Measurements from ENCODE around the gene TSPAN6. TPM values are rescaled to one million over a fixed set of nuclear protein-coding genes. Genes with fewer than 3 reads are reported as not detected.

The TSPAN6 gene
- total RNA-seq, 1 experiment from 2014 or later: 47.4 TPM

GRCh38 chrX:100596601-100597000 lies 40.0 kb downstream of the TSPAN6 start:
- ATAC-seq (no peak), DNase-seq (no peak)
- Histone ChIP-seq H3K4me1 (ENCODE audit: insufficient read depth, low read length) (no peaks in the 10 kb centered on the region), H3K27me3 (ENCODE audit: low read length) (peaks cover 34% of the 10 kb centered on the region), H3K9ac (ENCODE audit: low read length) (no peak overlapping the region), H3K36me3 (ENCODE audit: low read depth, low read length) (no peaks in the 10 kb centered on the region), H3K79me2 (ENCODE audit: low read length) (no peaks in the 10 kb centered on the region), H3K9me2 (replicated peaks; ENCODE audit: low read length) (no peaks in the 10 kb centered on the region), H3K4me3 (ENCODE audit: low read length) (no peak overlapping the region), H2AFZ (ENCODE audit: low read length) (no peak overlapping the region), H3K9me3 (ENCODE audit: low read length) (no peaks in the 10 kb centered on the region), H3K4me2 (ENCODE audit: low read length) (no peak overlapping the region), H3F3A (ENCODE audit: low read length, unreplicated experiment) (no peaks in the 10 kb centered on the region), H4K20me1 (ENCODE audit: low read length) (no peaks in the 10 kb centered on the region), H3K27ac (ENCODE audit: low read length) (no peak overlapping the region)
- BruUV-seq (replicated peaks): no TSS peak
- intact Hi-C loops (cut with micrococcal nuclease): no loop called here
- TF ChIP-seq, protein P1, sequence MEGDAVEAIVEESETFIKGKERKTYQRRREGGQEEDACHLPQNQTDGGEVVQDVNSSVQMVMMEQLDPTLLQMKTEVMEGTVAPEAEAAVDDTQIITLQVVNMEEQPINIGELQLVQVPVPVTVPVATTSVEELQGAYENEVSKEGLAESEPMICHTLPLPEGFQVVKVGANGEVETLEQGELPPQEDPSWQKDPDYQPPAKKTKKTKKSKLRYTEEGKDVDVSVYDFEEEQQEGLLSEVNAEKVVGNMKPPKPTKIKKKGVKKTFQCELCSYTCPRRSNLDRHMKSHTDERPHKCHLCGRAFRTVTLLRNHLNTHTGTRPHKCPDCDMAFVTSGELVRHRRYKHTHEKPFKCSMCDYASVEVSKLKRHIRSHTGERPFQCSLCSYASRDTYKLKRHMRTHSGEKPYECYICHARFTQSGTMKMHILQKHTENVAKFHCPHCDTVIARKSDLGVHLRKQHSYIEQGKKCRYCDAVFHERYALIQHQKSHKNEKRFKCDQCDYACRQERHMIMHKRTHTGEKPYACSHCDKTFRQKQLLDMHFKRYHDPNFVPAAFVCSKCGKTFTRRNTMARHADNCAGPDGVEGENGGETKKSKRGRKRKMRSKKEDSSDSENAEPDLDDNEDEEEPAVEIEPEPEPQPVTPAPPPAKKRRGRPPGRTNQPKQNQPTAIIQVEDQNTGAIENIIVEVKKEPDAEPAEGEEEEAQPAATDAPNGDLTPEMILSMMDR (conservative IDR thresholded peaks at IDR 0.05; ENCODE audit: low read depth, low read length): no peak
- TF ChIP-seq EZH2phosphoT487 (IDR thresholded peaks at IDR 0.05; ENCODE audit: borderline replicate concordance, low read length) (no peak), EZH2 (IDR thresholded peaks at IDR 0.05; ENCODE audit: low read length, unreplicated experiment) (no peak)
- POLR2A ChIA-PET (ENCODE audit: unreplicated experiment): no interaction called here
- CTCF ChIA-PET: no interaction called here

- Histone ChIP-seq H3K79me2 (ENCODE audit: low read length) (no peaks in the 10 kb centered on the region), H3K27ac (ENCODE audit: low read length) (no peak overlapping the region), H3K4me1 (ENCODE audit: insufficient read depth, low read length) (no peaks in the 10 kb centered on the region), H3K4me3 (ENCODE audit: low read length) (no peak overlapping the region), H3F3A (ENCODE audit: low read length, unreplicated experiment) (no peaks in the 10 kb centered on the region), H3K4me2 (ENCODE audit: low read length) (no peak overlapping the region), H3K9me2 (replicated peaks; ENCODE audit: low read length) (no peaks in the 10 kb centered on the region), H3K9me3 (ENCODE audit: low read length) (no peaks in the 10 kb centered on the region), H3K36me3 (ENCODE audit: low read depth, low read length) (no peaks in the 10 kb centered on the region), H4K20me1 (ENCODE audit: low read length) (no peaks in the 10 kb centered on the region), H3K27me3 (ENCODE audit: low read length) (peaks cover 36% of the 10 kb centered on the region), H3K9ac (ENCODE audit: low read length) (no peak overlapping the region), H2AFZ (ENCODE audit: low read length) (no peak overlapping the region)
- BruUV-seq (replicated peaks): no TSS peak
- ChIA-PET POLR2A (ENCODE audit: unreplicated experiment) (no interaction called here), CTCF (no interaction called here)
- ATAC-seq (no peak), DNase-seq (no peak)
- intact Hi-C loops (cut with micrococcal nuclease): no loop called here
- TF ChIP-seq, protein P1 (conservative IDR thresholded peaks at IDR 0.05; ENCODE audit: low read depth, low read length): no peak
- no peak for TF ChIP-seq EZH2 (IDR thresholded peaks at IDR 0.05; ENCODE audit: low read length, unreplicated experiment)
- no peak for TF ChIP-seq EZH2phosphoT487 (IDR thresholded peaks at IDR 0.05; ENCODE audit: borderline replicate concordance, low read length)
Observed at GRCh38 chrX:100593581-100593980, 43.0 kb downstream of the TSPAN6 start.

- Histone ChIP-seq H3K27me3 (ENCODE audit: low read length) (peaks cover 32% of the 10 kb centered on the region), H3K9me3 (ENCODE audit: low read length) (no peaks in the 10 kb centered on the region), H3K4me3 (ENCODE audit: low read length) (no peak overlapping the region), H4K20me1 (ENCODE audit: low read length) (no peaks in the 10 kb centered on the region), H3K27ac (ENCODE audit: low read length) (no peak overlapping the region), H3K79me2 (ENCODE audit: low read length) (no peaks in the 10 kb centered on the region), H3K4me1 (ENCODE audit: insufficient read depth, low read length) (no peaks in the 10 kb centered on the region), H3K9ac (ENCODE audit: low read length) (no peak overlapping the region), H3K4me2 (ENCODE audit: low read length) (no peak overlapping the region), H2AFZ (ENCODE audit: low read length) (no peak overlapping the region), H3F3A (ENCODE audit: low read length, unreplicated experiment) (no peaks in the 10 kb centered on the region), H3K36me3 (ENCODE audit: low read depth, low read length) (no peaks in the 10 kb centered on the region), H3K9me2 (replicated peaks; ENCODE audit: low read length) (no peaks in the 10 kb centered on the region)
- intact Hi-C loops (cut with micrococcal nuclease): no loop called here
- no peak for TF ChIP-seq EZH2phosphoT487 (IDR thresholded peaks at IDR 0.05; ENCODE audit: borderline replicate concordance, low read length)
- TF ChIP-seq EZH2 (IDR thresholded peaks at IDR 0.05; ENCODE audit: low read length, unreplicated experiment): no peak
- TF ChIP-seq, protein P1 (conservative IDR thresholded peaks at IDR 0.05; ENCODE audit: low read depth, low read length): no peak
- ChIA-PET CTCF (no interaction called here), POLR2A (ENCODE audit: unreplicated experiment) (no interaction called here)
- no peak for DNase-seq
- no TSS peak for BruUV-seq (replicated peaks)
- no peak for ATAC-seq
Observed at GRCh38 chrX:100593126-100593525, 43.5 kb downstream of the TSPAN6 start.

All from PC-3 (cell line).